RWPE1 (cell line): Measurements from ENCODE around the gene SHC3.

ENCODE experiments used
- CTCF ChIA-PET: fragments of 350-600 bp; sonication (Branson Sonifier 250); formaldehyde crosslinking; extraction: SDS; loops from one replicate; lab custom pipeline; 2021; lab: Yijun Ruan, JAX
- POLR2A ChIA-PET: fragments of 400-600 bp; formaldehyde crosslinking; extraction: SDS; loops from one replicate; lab custom pipeline; 2020; ENCODE audit warnings: antibody characterized with exemption; ENCODE audit not compliant: low non-redundant PET; lab: Yijun Ruan, JAX
- DNase-seq: peaks from one replicate; pipeline ENCODE4 v3.0.0; 2012; ENCODE audit warnings: low spot score
- H3K27ac ChIP-seq: fragments of 450-650 bp; 2 replicates; pipeline ENCODE4 v1.5.1; 2017
- TF ChIP-seq, protein P1 (sequence below): fragments of 450-650 bp; conservative IDR thresholded peaks from 2 replicates; pipeline ENCODE4 v1.5.1; 2017; ENCODE audit warnings: low read depth, mild to moderate bottlenecking

The SHC3 gene

GRCh38 chr9:89172398-89172797 lies 6.2 kb downstream of the SHC3 start:
- CTCF ChIA-PET, result no interaction called here
- no peak for DNase-seq
- POLR2A ChIA-PET, result no interaction called here
- H3K27ac ChIP-seq, result no peak overlapping the region
- TF ChIP-seq, protein P1, sequence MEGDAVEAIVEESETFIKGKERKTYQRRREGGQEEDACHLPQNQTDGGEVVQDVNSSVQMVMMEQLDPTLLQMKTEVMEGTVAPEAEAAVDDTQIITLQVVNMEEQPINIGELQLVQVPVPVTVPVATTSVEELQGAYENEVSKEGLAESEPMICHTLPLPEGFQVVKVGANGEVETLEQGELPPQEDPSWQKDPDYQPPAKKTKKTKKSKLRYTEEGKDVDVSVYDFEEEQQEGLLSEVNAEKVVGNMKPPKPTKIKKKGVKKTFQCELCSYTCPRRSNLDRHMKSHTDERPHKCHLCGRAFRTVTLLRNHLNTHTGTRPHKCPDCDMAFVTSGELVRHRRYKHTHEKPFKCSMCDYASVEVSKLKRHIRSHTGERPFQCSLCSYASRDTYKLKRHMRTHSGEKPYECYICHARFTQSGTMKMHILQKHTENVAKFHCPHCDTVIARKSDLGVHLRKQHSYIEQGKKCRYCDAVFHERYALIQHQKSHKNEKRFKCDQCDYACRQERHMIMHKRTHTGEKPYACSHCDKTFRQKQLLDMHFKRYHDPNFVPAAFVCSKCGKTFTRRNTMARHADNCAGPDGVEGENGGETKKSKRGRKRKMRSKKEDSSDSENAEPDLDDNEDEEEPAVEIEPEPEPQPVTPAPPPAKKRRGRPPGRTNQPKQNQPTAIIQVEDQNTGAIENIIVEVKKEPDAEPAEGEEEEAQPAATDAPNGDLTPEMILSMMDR, result no peak

DNA sequence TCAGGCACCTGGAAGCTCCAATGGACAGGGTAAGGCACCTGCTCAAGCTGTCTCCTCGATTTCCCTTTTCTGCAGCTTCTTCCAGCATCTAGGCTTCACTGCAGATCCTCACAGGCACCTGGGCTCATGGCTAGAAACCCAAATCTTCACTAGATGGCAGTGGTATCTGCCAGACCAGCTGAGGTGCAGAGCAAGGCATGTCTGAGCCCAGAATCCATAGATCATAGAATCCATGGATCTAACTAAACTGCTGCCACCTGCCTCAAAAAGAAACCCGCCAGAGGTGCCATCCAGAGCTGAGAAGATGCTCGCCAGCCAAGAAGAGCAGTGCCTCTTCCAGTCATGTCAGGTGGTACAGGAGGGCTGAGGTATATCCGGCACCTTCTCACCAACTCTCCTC lies 6.9 kb downstream of the SHC3 start:
- no peak for DNase-seq
- CTCF ChIA-PET, result interaction anchor here (1.1 kb wide), 2 partner anchors 12 to 109 kb away, joined by 3 read pairs; no protein-coding TSS in a partner anchor

GRCh38 chr9:89171231-89171630 lies 7.4 kb downstream of the SHC3 start:
- POLR2A ChIA-PET, result no interaction called here
- CTCF ChIA-PET, result interaction anchor here (1.1 kb wide), 2 partner anchors 12 to 109 kb away, joined by 3 read pairs; no protein-coding TSS in a partner anchor

More for the DNA sequence above, 6.9 kb downstream of the SHC3 start:
- no peak overlapping the region for H3K27ac ChIP-seq
- TF ChIP-seq, protein P1, result no peak
- POLR2A ChIA-PET, result no interaction called here

DNA sequence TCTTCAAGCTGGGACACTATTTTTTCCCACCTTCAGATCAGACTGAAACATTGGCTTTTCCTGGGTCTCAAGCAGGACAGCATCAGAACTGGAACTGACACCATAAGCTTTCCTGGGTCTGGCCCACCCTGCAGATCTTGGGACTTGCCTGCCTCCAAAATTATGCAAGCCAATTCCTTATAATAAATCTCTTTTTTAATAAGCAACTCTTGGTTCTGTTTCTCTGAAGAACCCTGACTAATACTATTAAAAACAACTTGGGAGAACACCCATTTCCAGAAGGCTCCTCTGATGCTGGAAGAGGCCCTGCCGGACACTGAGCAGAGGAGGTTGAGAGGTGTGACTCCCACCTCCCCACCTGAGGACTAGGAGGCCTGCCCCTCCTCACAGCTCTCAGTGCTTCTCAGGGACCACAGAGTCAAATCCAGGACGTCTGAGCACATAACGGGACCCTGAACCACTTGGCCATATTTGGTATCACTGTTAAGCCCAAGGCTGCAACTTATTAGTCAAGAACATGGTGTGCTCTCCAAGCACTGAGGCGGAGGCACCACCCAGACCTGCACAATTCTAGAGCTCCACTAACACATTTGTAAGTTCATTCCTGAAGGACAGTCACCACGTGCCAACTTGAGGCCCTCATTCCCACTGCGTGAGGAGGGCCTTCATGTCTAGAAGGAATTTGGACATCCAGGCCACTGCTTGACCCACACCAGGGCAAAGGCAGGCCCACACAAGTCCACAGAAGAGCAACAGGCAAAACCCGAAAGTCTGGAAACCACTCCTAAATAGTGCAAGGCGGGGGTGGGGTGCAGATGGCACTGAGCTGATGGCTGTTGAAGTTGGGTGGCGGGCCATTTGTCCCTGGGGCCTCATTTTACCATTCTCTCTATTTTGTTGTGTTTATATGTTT lies 9.5 kb downstream of the SHC3 start:
- DNase-seq, result peak; percentile 46
- H3K27ac ChIP-seq, result no peak overlapping the region
- POLR2A ChIA-PET, result no interaction called here
- CTCF ChIA-PET, result interaction anchor here (0.5 kb wide), 1 partner anchor 90 kb away, joined by 3 read pairs; no protein-coding TSS in a partner anchor
- TF ChIP-seq, protein P1, result no peak

More at GRCh38 chr9:89171231-89171630, 7.4 kb downstream of the SHC3 start:
- no peak for DNase-seq
- TF ChIP-seq, protein P1, result no peak
- H3K27ac ChIP-seq, result no peak overlapping the region

DNA sequence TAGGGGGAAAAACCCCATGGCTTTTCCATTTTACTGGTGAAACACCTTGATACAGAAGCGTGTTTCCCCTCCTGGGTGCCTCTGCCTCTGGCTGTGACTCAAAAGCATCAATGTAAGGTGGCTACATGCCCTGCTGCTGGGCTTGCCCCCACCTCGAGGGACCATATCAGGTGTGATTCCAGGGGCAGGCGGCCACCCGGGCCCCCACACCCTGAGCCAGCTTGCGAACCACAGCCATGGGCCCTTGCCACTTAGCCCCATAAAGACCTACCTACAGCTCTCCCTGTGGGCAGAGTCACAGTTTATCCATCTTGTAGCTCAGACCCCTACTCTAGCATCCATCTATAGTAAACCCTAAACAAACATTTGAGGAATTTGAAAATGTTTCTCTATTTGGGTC lies 10.8 kb downstream of the SHC3 start:
- ChIA-PET CTCF (no interaction called here), POLR2A (no interaction called here)
- H3K27ac ChIP-seq, result no peak overlapping the region
- DNase-seq, result no peak
- TF ChIP-seq, protein P1, result no peak

DNA sequence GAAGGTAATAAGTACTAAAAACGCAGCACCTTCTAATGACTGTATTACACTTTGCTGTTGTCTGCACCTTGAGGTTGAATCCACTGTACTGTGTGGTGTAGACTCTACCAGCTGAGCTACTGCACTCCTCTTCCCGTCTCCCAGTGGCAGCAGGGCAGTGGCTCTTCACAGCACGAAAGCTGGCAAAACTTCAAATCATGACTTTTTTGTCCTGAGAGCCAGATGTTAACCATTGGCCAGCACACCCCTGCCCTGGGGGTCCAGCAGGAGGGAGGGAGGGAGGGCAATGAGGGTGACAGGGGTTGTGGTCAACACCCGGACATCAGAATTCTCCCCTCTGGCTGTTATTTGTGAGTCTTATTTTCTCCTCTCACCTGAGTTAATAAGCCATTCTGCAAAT lies 11.8 kb downstream of the SHC3 start:
- no peak for DNase-seq
- CTCF ChIA-PET, result interaction anchor here (0.9 kb wide), 1 partner anchor 12 kb away, joined by 3 read pairs; no protein-coding TSS in a partner anchor
- POLR2A ChIA-PET, result no interaction called here
- H3K27ac ChIP-seq, result no peak overlapping the region
- TF ChIP-seq, protein P1, result no peak
